C4-2B (cell line): ENCODE results near the gene CRYZL1.

Experiments
- H3K27ac ChIP-seq: fragments of 450-650 bp; 2 replicates; pipeline ENCODE4 v1.5.1; 2017
- ZFX ChIP-seq: fragments of 450-650 bp; IDR thresholded peaks from 2 replicates; pipeline ENCODE4 v1.6.1; 2017
- TF ChIP-seq, protein P1 (sequence below): fragments of 450-650 bp; conservative IDR thresholded peaks from 2 replicates; pipeline ENCODE4 v1.5.1; 2017; ENCODE audit warnings: mild to moderate bottlenecking

The CRYZL1 gene

DNA sequence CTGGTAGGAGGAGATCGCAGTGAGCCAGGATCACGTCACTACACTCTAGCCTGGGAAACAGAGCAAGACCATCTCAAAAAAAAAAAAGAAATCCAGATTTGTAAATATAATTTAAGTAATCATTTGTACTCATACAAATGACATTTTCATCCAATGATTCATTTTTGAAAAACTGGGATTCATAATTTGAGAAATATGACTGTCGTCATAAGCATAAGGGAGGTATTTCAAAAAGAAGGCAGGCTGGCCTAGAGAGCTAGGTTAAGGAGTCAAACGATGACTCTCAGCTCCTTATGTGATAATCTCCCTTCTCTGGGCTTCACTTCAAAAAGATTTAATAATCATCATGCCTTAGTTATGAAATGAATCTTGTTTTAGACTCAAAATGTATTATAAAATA lies 101.9 kb downstream of the CRYZL1 start:
- no peak overlapping the region for H3K27ac ChIP-seq
- TF ChIP-seq, protein P1, sequence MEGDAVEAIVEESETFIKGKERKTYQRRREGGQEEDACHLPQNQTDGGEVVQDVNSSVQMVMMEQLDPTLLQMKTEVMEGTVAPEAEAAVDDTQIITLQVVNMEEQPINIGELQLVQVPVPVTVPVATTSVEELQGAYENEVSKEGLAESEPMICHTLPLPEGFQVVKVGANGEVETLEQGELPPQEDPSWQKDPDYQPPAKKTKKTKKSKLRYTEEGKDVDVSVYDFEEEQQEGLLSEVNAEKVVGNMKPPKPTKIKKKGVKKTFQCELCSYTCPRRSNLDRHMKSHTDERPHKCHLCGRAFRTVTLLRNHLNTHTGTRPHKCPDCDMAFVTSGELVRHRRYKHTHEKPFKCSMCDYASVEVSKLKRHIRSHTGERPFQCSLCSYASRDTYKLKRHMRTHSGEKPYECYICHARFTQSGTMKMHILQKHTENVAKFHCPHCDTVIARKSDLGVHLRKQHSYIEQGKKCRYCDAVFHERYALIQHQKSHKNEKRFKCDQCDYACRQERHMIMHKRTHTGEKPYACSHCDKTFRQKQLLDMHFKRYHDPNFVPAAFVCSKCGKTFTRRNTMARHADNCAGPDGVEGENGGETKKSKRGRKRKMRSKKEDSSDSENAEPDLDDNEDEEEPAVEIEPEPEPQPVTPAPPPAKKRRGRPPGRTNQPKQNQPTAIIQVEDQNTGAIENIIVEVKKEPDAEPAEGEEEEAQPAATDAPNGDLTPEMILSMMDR, result no peak
- no peak for TF ChIP-seq ZFX
